OCI-LY3 (cell line): ENCODE measurements around the gene ASGR2.

Source experiments
- CTCF ChIP-seq: fragments of 200-600, 300-600 bp; sonication (generic); IDR thresholded peaks from 2 replicates; pipeline ENCODE4 v1.5.1; 2014; ENCODE audit warnings: antibody characterized with exemption, low read length, low read depth
- EZH2phosphoT487 ChIP-seq: fragments of 200-600 bp; shearing (Covaris generic); IDR thresholded peaks from 2 replicates; pipeline ENCODE4 v1.6.1; 2018; ENCODE audit warnings: antibody characterized with exemption, mixed run types, low read depth

GRCh38 chr17:7108560-7108925 is 6.1 kb downstream of the ASGR2 start:
- TF ChIP-seq CTCF (no peak), EZH2phosphoT487 (no peak)
